ENCODE data around the gene INCA1.

DNA sequence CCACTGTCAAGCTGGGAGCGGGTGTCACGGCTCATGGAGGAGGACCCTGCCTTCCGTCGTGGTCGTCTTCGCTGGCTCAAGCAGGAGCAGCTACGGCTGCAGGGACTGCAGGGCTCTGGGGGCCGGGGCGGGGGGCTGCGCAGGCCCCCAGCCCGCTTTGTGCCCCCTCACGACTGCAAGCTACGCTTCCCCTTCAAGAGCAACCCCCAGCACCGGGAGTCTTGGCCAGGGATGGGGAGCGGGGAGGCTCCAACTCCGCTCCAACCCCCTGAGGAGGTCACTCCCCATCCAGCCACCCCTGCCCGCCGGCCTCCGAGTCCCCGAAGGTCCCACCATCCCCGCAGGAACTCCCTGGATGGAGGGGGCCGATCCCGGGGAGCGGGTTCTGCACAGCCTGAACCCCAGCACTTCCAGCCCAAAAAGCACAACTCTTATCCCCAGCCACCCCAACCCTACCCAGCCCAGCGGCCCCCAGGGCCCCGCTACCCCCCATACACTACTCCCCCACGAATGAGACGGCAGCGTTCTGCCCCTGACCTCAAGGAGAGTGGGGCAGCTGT is 26.3 kb upstream of the INCA1 start:
- TF ChIP-seq, protein P1, sequence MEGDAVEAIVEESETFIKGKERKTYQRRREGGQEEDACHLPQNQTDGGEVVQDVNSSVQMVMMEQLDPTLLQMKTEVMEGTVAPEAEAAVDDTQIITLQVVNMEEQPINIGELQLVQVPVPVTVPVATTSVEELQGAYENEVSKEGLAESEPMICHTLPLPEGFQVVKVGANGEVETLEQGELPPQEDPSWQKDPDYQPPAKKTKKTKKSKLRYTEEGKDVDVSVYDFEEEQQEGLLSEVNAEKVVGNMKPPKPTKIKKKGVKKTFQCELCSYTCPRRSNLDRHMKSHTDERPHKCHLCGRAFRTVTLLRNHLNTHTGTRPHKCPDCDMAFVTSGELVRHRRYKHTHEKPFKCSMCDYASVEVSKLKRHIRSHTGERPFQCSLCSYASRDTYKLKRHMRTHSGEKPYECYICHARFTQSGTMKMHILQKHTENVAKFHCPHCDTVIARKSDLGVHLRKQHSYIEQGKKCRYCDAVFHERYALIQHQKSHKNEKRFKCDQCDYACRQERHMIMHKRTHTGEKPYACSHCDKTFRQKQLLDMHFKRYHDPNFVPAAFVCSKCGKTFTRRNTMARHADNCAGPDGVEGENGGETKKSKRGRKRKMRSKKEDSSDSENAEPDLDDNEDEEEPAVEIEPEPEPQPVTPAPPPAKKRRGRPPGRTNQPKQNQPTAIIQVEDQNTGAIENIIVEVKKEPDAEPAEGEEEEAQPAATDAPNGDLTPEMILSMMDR (conservative IDR thresholded peaks at IDR 0.05): no peak
- no peak for TF ChIP-seq ZFX (IDR thresholded peaks at IDR 0.05)

All from C4-2B (cell line).